ENCODE data around the gene MPND. TPM values are rescaled to one million over a fixed set of nuclear protein-coding genes. Genes with fewer than 3 reads are reported as not detected.

MPND gene
- total RNA-seq, 1 experiment from 2014 or later: 37.0 TPM

GRCh38 chr19:4350726-4351125 is 7.4 kb downstream of the MPND start:
- H3K56ac ChIP-seq (ENCODE audit: insufficient read length, low read depth, low read length): no peak overlapping the region

More at GRCh38 chr19:4350726-4351125, 7.4 kb downstream of the MPND start:
- Histone ChIP-seq H3K23me2 (ENCODE audit: insufficient read length, low read depth, low read length, poor library complexity, severe bottlenecking) (no peaks in the 10 kb centered on the region), H2BK12ac (ENCODE audit: insufficient read length, low read depth, low read length) (no peak overlapping the region), H2AFZ (ENCODE audit: low read length) (no peak overlapping the region), H3K79me2 (ENCODE audit: insufficient read depth, low read length) (no peaks in the 10 kb centered on the region), H3K9ac (ENCODE audit: extremely low read depth, insufficient read length, low read length) (no peak overlapping the region), H3T11ph (ENCODE audit: low read length) (no peak overlapping the region), H4K8ac (replicated peaks; ENCODE audit: insufficient read length, low read depth, low read length) (no peak overlapping the region), H3K4me2 (ENCODE audit: insufficient read depth, insufficient read length, low read length) (no peak overlapping the region), H3K4me1 (ENCODE audit: insufficient read depth, low read length) (no peaks in the 10 kb centered on the region), H3K18ac (ENCODE audit: insufficient read length, low read depth, low read length) (no peak overlapping the region), H4K5ac (ENCODE audit: insufficient read length, low read depth, low read length) (no peak overlapping the region), H2BK20ac (ENCODE audit: low read depth, low read length, poor library complexity, severe bottlenecking) (no peak overlapping the region), H3K79me1 (ENCODE audit: insufficient read depth, low read depth, low read length, poor library complexity, severe bottlenecking) (no peaks in the 10 kb centered on the region), H3K23ac (ENCODE audit: insufficient read length, low read depth, low read length) (no peak overlapping the region), H3K27ac (ENCODE audit: insufficient read length, low read depth, low read length) (no peak overlapping the region), H4K91ac (ENCODE audit: insufficient read length, low read depth, low read length) (no peak overlapping the region), H2BK15ac (ENCODE audit: low read depth, low read length) (no peak overlapping the region), H3K9me3 (ENCODE audit: control insufficient read depth, low read depth, low read length) (no peaks in the 10 kb centered on the region), H3K14ac (ENCODE audit: insufficient read depth, low read length) (no peak overlapping the region), H2AK5ac (ENCODE audit: insufficient read length, low read length) (no peak overlapping the region), H3K27me3 (ENCODE audit: insufficient read depth, low read length) (no peaks in the 10 kb centered on the region), H4K20me1 (ENCODE audit: control insufficient read depth, insufficient read depth, insufficient read length) (no peaks in the 10 kb centered on the region), H3K4ac (ENCODE audit: low read depth, low read length) (no peak overlapping the region), H2BK120ac (ENCODE audit: low read depth, low read length, poor library complexity, severe bottlenecking) (no peak overlapping the region), H2BK5ac (ENCODE audit: insufficient read length, low read length) (no peak overlapping the region)
- Mint-ChIP-seq H3K4me1 (peaks cover 0 to 2% of the 10 kb centered on the region in 2 experiments; a peak in 1 of 4 replicates), H3K27me3 (ENCODE audit: low read depth) (no peaks in the 10 kb centered on the region), H3K9me3 (no peaks in the 10 kb centered on the region; a peak in 2 of 5 replicates), H3K36me3 (ENCODE audit: insufficient read depth in 1 of 3, low read depth in 3 of 3) (peaks cover 16 to 60% (median 58%) of the 10 kb centered on the region in 3 experiments; a peak in 6 of 7 replicates), H3K4me3 (no peak overlapping the region), H3K27ac (peak overlapping the region in 1 of 3 experiments; percentile 8; a peak in 1 of 7 replicates)
- DNase-seq: no peak
- no peak for TF ChIP-seq CTCF (conservative IDR thresholded peaks at IDR 0.05)
- WGBS (ENCODE audit: extremely low coverage, insufficient read length, low lambda C conversion rate): no CpG with 5 or more reads among the region's 9 CpGs

All from H9 (cell line).